Measurements from ENCODE around the gene GRIK4. TPM values are rescaled to one million over a fixed set of nuclear protein-coding genes. Genes with fewer than 3 reads are reported as not detected.

Gene GRIK4
- total RNA-seq, 1 experiment from 2014 or later = not detected

GRCh38 chr11:120549346-120549745 lies 37.8 kb downstream of the GRIK4 start:
- POLR2A ChIA-PET (ENCODE audit: unreplicated experiment) = no interaction called here
- Histone ChIP-seq H3K27ac (no peak overlapping the region), H3K79me2 (ENCODE audit: low read depth) (no peaks in the 10 kb centered on the region), H3F3A (ENCODE audit: insufficient read depth, low read depth) (peaks cover 13% of the 10 kb centered on the region), H3K27me3 (ENCODE audit: insufficient read depth, low read depth) (0 out of 2 replicates have a peak, but pooled peaks cover 13% of the 10 kb centered on the region), H3K36me3 (ENCODE audit: low read depth) (no peaks in the 10 kb centered on the region), H3K4me3 (no peak overlapping the region), H3K4me1 (replicated peaks; ENCODE audit: insufficient read depth) (peaks cover 24% of the 10 kb centered on the region), H2AFZ (no peak overlapping the region), H3K9me2 (ENCODE audit: insufficient read depth) (no peaks in the 10 kb centered on the region), H4K20me1 (ENCODE audit: insufficient read depth) (no peaks in the 10 kb centered on the region), H3K4me2 (no peak overlapping the region), H3K9me3 (ENCODE audit: insufficient read depth, low read depth) (no peaks in the 10 kb centered on the region)
- BruUV-seq (replicated peaks) = no TSS peak
- no peak for DNase-seq
- intact Hi-C loops (cut with micrococcal nuclease; ENCODE audit: unreplicated experiment) = loop anchor here (10.0 kb wide), 1 partner anchor 915 kb away; no protein-coding TSS in a partner anchor
- CTCF ChIA-PET = no interaction called here
- TF ChIP-seq, protein P1, sequence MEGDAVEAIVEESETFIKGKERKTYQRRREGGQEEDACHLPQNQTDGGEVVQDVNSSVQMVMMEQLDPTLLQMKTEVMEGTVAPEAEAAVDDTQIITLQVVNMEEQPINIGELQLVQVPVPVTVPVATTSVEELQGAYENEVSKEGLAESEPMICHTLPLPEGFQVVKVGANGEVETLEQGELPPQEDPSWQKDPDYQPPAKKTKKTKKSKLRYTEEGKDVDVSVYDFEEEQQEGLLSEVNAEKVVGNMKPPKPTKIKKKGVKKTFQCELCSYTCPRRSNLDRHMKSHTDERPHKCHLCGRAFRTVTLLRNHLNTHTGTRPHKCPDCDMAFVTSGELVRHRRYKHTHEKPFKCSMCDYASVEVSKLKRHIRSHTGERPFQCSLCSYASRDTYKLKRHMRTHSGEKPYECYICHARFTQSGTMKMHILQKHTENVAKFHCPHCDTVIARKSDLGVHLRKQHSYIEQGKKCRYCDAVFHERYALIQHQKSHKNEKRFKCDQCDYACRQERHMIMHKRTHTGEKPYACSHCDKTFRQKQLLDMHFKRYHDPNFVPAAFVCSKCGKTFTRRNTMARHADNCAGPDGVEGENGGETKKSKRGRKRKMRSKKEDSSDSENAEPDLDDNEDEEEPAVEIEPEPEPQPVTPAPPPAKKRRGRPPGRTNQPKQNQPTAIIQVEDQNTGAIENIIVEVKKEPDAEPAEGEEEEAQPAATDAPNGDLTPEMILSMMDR (conservative IDR thresholded peaks at IDR 0.05) = no peak
- no peak for TF ChIP-seq EZH2 (IDR thresholded peaks at IDR 0.05; ENCODE audit: low read depth)

DNA sequence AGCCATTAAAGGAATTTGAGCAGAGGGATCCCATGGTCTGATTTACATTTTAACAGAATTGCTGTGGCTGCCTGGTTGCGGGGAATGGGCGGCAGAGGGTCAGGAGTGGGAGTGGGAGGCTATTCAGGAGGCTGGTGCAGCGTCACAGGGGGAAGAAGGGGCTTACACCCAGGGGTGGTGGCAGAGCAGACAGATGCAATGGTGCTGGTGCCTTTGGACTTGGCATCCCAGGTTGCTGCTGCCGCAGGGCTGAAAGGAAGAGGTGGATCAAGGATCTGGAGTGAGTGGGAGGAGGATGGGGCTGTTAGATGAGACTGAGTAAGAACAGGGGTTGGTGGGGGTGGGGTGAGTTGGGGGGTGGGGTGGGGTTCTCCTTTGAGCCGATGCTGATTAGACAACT lies 38.5 kb downstream of the GRIK4 start:
- TF ChIP-seq EZH2 (IDR thresholded peaks at IDR 0.05; ENCODE audit: low read depth) = no peak
- TF ChIP-seq, protein P1 (conservative IDR thresholded peaks at IDR 0.05) = no peak
- Histone ChIP-seq H3K27ac (no peak overlapping the region), H3K79me2 (ENCODE audit: low read depth) (no peaks in the 10 kb centered on the region), H3K9me3 (ENCODE audit: insufficient read depth, low read depth) (no peaks in the 10 kb centered on the region), H2AFZ (no peak overlapping the region), H3K4me1 (replicated peaks; ENCODE audit: insufficient read depth) (peaks cover 24% of the 10 kb centered on the region), H4K20me1 (ENCODE audit: insufficient read depth) (no peaks in the 10 kb centered on the region), H3K27me3 (ENCODE audit: insufficient read depth, low read depth) (peaks cover 19% of the 10 kb centered on the region; the same call in 1 of the 2 replicates), H3F3A (ENCODE audit: insufficient read depth, low read depth) (peaks cover 13% of the 10 kb centered on the region), H3K36me3 (ENCODE audit: low read depth) (no peaks in the 10 kb centered on the region), H3K9me2 (ENCODE audit: insufficient read depth) (no peaks in the 10 kb centered on the region), H3K4me2 (no peak overlapping the region), H3K4me3 (no peak overlapping the region)
- no TSS peak for BruUV-seq (replicated peaks)
- ChIA-PET CTCF (no interaction called here), POLR2A (ENCODE audit: unreplicated experiment) (no interaction called here)
- intact Hi-C loops (cut with micrococcal nuclease; ENCODE audit: unreplicated experiment) = no loop called here
- DNase-seq = no peak

DNA sequence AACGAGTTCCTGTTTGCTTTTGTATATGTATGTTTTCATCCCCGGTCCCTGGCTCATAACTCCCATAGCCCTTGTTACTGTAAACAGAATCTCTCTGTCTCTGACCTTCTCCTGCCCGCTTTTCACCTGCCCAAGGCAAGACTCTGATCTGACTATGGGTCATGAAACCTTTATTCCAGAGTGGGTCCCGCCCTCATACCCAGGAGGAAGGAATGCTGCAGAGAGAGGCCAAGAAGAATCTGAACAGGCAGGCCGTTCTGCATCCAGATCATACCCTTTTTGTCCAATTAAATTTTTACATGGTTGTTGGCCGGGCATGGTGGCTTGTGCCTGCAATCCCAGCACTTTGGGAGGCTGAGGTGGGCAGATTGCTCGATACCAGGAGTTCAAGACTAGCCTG lies 39.6 kb downstream of the GRIK4 start:
- intact Hi-C loops (cut with micrococcal nuclease; ENCODE audit: unreplicated experiment) = no loop called here
- Histone ChIP-seq H3K4me2 (no peak overlapping the region), H3K36me3 (ENCODE audit: low read depth) (no peaks in the 10 kb centered on the region), H2AFZ (no peak overlapping the region), H3K27me3 (ENCODE audit: insufficient read depth, low read depth) (peaks cover 31% of the 10 kb centered on the region), H3K27ac (no peak overlapping the region), H3K4me1 (replicated peaks; ENCODE audit: insufficient read depth) (peaks cover 21% of the 10 kb centered on the region), H4K20me1 (ENCODE audit: insufficient read depth) (no peaks in the 10 kb centered on the region), H3F3A (ENCODE audit: insufficient read depth, low read depth) (peaks cover 9% of the 10 kb centered on the region), H3K9me3 (ENCODE audit: insufficient read depth, low read depth) (no peaks in the 10 kb centered on the region), H3K9me2 (ENCODE audit: insufficient read depth) (no peaks in the 10 kb centered on the region), H3K79me2 (ENCODE audit: low read depth) (no peaks in the 10 kb centered on the region), H3K4me3 (no peak overlapping the region)
- ChIA-PET CTCF (no interaction called here), POLR2A (ENCODE audit: unreplicated experiment) (no interaction called here)
- no TSS peak for BruUV-seq (replicated peaks)
- DNase-seq = peak in 1 of 2 experiments; percentile 15
- TF ChIP-seq, protein P1 (conservative IDR thresholded peaks at IDR 0.05) = no peak
- no peak for TF ChIP-seq EZH2 (IDR thresholded peaks at IDR 0.05; ENCODE audit: low read depth)
